Measurements from ENCODE around the gene CHST8. TPM values are rescaled to one million over a fixed set of nuclear protein-coding genes. Genes with fewer than 3 reads are reported as not detected.

The CHST8 gene
- total and polyA plus RNA-seq, 8 donors, result 0.23 to 25.5 TPM; not detected in 6

DNA sequence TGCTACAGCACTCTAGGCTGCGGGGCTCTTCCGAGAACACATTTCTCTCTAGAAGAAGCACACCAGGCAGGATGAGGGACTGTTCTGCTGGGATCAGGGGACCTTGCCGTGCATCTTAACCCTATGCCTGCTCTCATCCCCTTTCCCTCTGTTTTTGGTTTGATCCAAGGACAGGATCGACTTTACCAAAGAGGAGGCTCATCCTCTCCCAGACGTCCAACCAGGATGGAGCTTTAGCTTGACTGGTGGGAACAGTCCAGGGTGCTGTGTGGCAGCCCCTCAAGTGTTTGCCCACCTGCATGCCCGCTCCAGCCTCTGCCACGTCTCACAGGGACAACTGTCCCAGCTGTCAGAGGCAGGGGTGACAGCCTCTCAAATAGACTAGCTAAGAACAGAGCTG lies 132.6 kb downstream of the CHST8 start:
- intact Hi-C loops (cut with DNase I; ENCODE audit: low total_unique reads), result no loop called here
- H3K36me3 ChIP-seq, result no peaks in the 10 kb centered on the region
- no peaks in the 10 kb centered on the region for H3K9me3 ChIP-seq
- H3K4me3 ChIP-seq, result no peak overlapping the region
- 60 to 80% (median 72%) methylated on average over 5 to 7 of the region's 7 CpGs for WGBS, 5 donors
- no peak overlapping the region for H3K27ac ChIP-seq
- H3K27me3 ChIP-seq, result peaks cover 0 to 20% (median 0%) of the 10 kb centered on the region in 3 donors
- DNase-seq, result no peak
- H3K4me1 ChIP-seq, result peaks cover 0 to 5% (median 0%) of the 10 kb centered on the region in 4 donors
- TF ChIP-seq, protein P1, sequence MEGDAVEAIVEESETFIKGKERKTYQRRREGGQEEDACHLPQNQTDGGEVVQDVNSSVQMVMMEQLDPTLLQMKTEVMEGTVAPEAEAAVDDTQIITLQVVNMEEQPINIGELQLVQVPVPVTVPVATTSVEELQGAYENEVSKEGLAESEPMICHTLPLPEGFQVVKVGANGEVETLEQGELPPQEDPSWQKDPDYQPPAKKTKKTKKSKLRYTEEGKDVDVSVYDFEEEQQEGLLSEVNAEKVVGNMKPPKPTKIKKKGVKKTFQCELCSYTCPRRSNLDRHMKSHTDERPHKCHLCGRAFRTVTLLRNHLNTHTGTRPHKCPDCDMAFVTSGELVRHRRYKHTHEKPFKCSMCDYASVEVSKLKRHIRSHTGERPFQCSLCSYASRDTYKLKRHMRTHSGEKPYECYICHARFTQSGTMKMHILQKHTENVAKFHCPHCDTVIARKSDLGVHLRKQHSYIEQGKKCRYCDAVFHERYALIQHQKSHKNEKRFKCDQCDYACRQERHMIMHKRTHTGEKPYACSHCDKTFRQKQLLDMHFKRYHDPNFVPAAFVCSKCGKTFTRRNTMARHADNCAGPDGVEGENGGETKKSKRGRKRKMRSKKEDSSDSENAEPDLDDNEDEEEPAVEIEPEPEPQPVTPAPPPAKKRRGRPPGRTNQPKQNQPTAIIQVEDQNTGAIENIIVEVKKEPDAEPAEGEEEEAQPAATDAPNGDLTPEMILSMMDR (IDR thresholded peaks at IDR 0.05), result no peak
- TF ChIP-seq EP300 (IDR thresholded peaks at IDR 0.05) (no peak), POLR2A (IDR thresholded peaks at IDR 0.05) (no peak), POLR2AphosphoS5 (IDR thresholded peaks at IDR 0.05) (no peak)

DNA sequence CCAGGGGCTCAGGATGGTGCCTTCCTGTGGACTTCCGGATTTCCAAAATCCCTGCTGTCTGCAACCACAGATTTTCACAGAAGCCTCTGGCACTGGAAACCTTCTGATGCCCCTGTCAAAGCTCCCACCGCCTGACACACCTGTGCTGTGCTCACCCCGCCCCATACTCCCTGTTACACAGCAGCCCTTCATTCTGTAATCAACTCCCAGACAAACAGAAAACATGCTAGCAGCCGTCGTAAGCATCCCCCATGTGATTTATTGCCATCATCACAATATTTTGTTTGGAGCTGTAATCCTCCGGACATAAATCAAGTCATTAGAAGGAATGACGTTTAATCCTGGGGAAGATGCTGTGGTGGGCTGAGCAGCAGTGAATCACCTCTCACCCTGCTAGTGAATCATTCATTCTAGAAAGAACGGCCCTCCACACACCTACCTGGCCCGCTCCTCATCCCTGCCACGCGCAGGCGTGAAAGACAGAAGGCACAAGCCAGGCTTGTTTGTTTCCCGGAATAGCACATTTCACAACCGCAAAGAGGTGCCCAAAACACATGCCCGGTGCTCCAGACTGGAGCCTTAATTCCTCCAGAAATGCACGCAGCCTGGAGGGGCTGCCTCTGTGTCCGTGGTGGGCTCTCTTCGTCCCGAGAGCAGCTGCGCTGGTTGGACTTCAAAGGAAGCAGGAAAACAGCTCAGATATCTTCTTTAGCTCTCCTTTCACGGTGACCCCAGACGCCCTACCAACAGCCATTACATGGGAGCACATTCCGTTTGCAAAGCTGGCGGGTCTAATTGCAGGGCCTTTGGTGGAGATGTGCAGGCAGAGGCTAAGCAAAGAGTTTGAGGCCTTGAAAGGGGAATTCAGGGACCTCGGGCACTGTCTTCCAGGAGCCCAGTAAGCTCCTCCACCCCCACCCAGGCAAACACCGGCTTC lies 133.6 kb downstream of the CHST8 start:
- Histone ChIP-seq H3K4me3 (no peak overlapping the region), H3K36me3 (no peaks in the 10 kb centered on the region), H3K27ac (no peak overlapping the region), H3K27me3 (peaks cover 0 to 13% (median 0%) of the 10 kb centered on the region in 3 donors), H3K4me1 (peaks cover 0 to 5% (median 0%) of the 10 kb centered on the region in 4 donors), H3K9me3 (no peaks in the 10 kb centered on the region)
- no peak for DNase-seq
- intact Hi-C loops (cut with DNase I; ENCODE audit: low total_unique reads), result no loop called here
- no peak for TF ChIP-seq POLR2AphosphoS5 (IDR thresholded peaks at IDR 0.05)
- TF ChIP-seq, protein P1 (IDR thresholded peaks at IDR 0.05), result no peak
- TF ChIP-seq EP300 (IDR thresholded peaks at IDR 0.05), result no peak
- no peak for TF ChIP-seq POLR2A (IDR thresholded peaks at IDR 0.05)
- 44 to 59% (median 56%) methylated on average over 19 to 26 of the region's 26 CpGs for WGBS, 5 donors

DNA sequence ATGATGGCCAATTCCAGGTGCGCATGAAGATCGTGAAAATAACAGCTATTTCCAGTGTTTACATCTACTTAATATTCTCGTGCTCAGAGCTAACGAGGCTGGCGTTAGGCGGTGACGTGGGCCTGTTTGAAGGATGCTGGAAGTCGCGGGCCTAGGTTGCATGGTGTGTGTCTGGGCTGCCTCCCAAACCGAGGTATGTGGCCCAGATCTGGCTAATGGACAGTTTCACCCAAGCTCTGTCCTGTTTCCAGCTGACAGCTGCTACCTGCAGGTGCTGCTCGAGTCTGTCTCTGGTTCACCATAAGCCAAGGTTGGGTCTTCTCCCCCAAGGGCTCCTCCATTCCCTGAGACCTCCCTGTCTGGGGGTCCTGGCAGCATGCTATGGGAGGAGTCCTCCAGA lies 134.4 kb downstream of the CHST8 start:
- Histone ChIP-seq H3K27ac (no peak overlapping the region), H3K9me3 (no peaks in the 10 kb centered on the region), H3K27me3 (peaks cover 0 to 13% (median 0%) of the 10 kb centered on the region in 3 donors), H3K36me3 (no peaks in the 10 kb centered on the region), H3K4me1 (peaks cover 0 to 5% (median 0%) of the 10 kb centered on the region in 4 donors), H3K4me3 (no peak overlapping the region)
- TF ChIP-seq EP300 (IDR thresholded peaks at IDR 0.05) (no peak), POLR2AphosphoS5 (IDR thresholded peaks at IDR 0.05) (no peak), POLR2A (IDR thresholded peaks at IDR 0.05) (no peak)
- TF ChIP-seq, protein P1 (IDR thresholded peaks at IDR 0.05), result no peak
- 80 to 85% (median 84%) methylated on average over 11 of the region's 11 CpGs for WGBS, 5 donors
- DNase-seq, result no peak
- intact Hi-C loops (cut with DNase I; ENCODE audit: low total_unique reads), result no loop called here

DNA sequence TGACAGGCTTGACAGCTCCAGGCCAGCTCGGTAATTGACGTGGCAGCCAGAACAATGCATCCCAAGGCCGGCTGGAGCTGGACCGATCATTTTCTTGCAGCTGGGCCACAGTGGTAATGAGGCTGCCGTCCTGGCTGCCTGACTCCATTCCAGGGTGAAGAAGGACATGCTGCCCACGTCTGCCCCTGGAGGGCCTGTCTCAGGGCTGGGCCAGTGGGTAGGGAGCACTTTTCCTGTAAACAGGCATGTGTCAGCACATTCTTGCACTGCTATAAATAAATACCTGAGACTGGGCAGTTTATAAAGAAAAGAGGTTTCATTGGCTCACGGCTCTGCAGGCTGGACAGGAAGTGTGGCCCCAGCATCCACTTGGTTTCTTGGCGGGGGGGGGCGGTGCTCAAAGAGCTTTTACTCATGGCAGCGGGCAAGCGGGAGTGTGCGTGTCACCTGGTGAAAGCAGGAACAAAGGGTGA lies 136.8 kb downstream of the CHST8 start:
- Histone ChIP-seq H3K36me3 (no peaks in the 10 kb centered on the region), H3K4me3 (no peak overlapping the region), H3K27me3 (peaks cover 0 to 29% (median 0%) of the 10 kb centered on the region in 3 donors), H3K27ac (no peak overlapping the region), H3K4me1 (peaks cover 0 to 5% (median 0%) of the 10 kb centered on the region in 4 donors), H3K9me3 (no peaks in the 10 kb centered on the region)
- TF ChIP-seq POLR2A (IDR thresholded peaks at IDR 0.05) (no peak), POLR2AphosphoS5 (IDR thresholded peaks at IDR 0.05) (no peak), EP300 (IDR thresholded peaks at IDR 0.05) (no peak)
- TF ChIP-seq, protein P1 (IDR thresholded peaks at IDR 0.05), result no peak
- no peak for DNase-seq
- intact Hi-C loops (cut with DNase I; ENCODE audit: low total_unique reads), result no loop called here
- WGBS, 5 donors, result 26 to 43% (median 36%) methylated on average over 10 to 12 of the region's 12 CpGs
